Fibroblast of mammary gland (primary cell): ENCODE measurements around the gene SEZ6.
"Not testable (repeated sequence)": the region's sequence is repeated elsewhere in the genome, so short reads cannot be mapped to it uniquely, and the experiment has no call there.

ENCODE experiments used
- DNase-seq: peaks from one replicate; pipeline ENCODE4 v3.0.0-alpha.2; 2010; ENCODE audit warnings: low read depth
- H3K4me3 ChIP-seq: 2 replicates; pipeline ENCODE4 v1.5.1; 2011; ENCODE audit warnings: low read depth, mild to moderate bottlenecking, low read length, moderate library complexity; ENCODE audit not compliant: control insufficient read depth
- CTCF ChIP-seq: conservative IDR thresholded peaks from 2 replicates; pipeline ENCODE4 v1.5.1; 2011; ENCODE audit warnings: low read depth, low read length, inconsistent platforms; ENCODE audit not compliant: control insufficient read depth, insufficient read depth

SEZ6 gene

GRCh38 chr17:28941251-28941650, 64.6 kb downstream of the SEZ6 start:
- no peak overlapping the region for H3K4me3 ChIP-seq
- DNase-seq, result no peak
- TF ChIP-seq CTCF, result no peak

- no peak overlapping the region for H3K4me3 ChIP-seq
- no peak for TF ChIP-seq CTCF
- no peak for DNase-seq
These were observed 65.2 kb downstream of the SEZ6 start for GRCh38 chr17:28940675-28941074.

GRCh38 chr17:28940142-28940541, 65.7 kb downstream of the SEZ6 start:
- H3K4me3 ChIP-seq, result no peak overlapping the region
- TF ChIP-seq CTCF, result no peak
- no peak for DNase-seq

- DNase-seq, result no peak
- H3K4me3 ChIP-seq, result no peak overlapping the region
- TF ChIP-seq CTCF, result no peak
These were observed 67.3 kb downstream of the SEZ6 start for GRCh38 chr17:28938552-28938951.

- TF ChIP-seq CTCF, result no peak
- no peak overlapping the region for H3K4me3 ChIP-seq
- DNase-seq, result peak; percentile 73
These were observed 68.6 kb downstream of the SEZ6 start for GRCh38 chr17:28937044-28937729.

GRCh38 chr17:28935744-28936460, 69.9 kb downstream of the SEZ6 start:
- no peak overlapping the region for H3K4me3 ChIP-seq
- DNase-seq, result no peak
- no peak for TF ChIP-seq CTCF

- DNase-seq, result not testable (repeated sequence)
These were observed 71.3 kb downstream of the SEZ6 start for GRCh38 chr17:28934508-28934907.

More at GRCh38 chr17:28934508-28934907, 71.3 kb downstream of the SEZ6 start:
- not testable (repeated sequence) for H3K4me3 ChIP-seq
